OCI-LY7 (cell line): Measurements from ENCODE around the gene STAT4.

Experiments used
- EZH2phosphoT487 ChIP-seq: fragments of 200-600 bp; sonication (generic); IDR thresholded peaks from 2 replicates; pipeline ENCODE4 v1.6.1; 2018; ENCODE audit warnings: low read depth, borderline replicate concordance, mild to moderate bottlenecking, mixed run types, antibody characterized with exemption, low read length, moderate library complexity, mixed read lengths
- TF ChIP-seq, protein P1 (sequence below): fragments of 200-600 bp; sonication (generic); conservative IDR thresholded peaks from 2 replicates; pipeline ENCODE4 v1.5.1; 2014; ENCODE audit warnings: mild to moderate bottlenecking, antibody characterized with exemption, low read length, moderate library complexity, mixed read lengths

GRCh38 chr2:191051177-191051576 is 99.6 kb downstream of the STAT4 start:
- TF ChIP-seq, protein P1, sequence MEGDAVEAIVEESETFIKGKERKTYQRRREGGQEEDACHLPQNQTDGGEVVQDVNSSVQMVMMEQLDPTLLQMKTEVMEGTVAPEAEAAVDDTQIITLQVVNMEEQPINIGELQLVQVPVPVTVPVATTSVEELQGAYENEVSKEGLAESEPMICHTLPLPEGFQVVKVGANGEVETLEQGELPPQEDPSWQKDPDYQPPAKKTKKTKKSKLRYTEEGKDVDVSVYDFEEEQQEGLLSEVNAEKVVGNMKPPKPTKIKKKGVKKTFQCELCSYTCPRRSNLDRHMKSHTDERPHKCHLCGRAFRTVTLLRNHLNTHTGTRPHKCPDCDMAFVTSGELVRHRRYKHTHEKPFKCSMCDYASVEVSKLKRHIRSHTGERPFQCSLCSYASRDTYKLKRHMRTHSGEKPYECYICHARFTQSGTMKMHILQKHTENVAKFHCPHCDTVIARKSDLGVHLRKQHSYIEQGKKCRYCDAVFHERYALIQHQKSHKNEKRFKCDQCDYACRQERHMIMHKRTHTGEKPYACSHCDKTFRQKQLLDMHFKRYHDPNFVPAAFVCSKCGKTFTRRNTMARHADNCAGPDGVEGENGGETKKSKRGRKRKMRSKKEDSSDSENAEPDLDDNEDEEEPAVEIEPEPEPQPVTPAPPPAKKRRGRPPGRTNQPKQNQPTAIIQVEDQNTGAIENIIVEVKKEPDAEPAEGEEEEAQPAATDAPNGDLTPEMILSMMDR: no peak
- no peak for TF ChIP-seq EZH2phosphoT487
